ENCODE data around the gene RAP1GAP.
A peak's percentile ranks its signal among the peaks of the same experiment; 100 is the strongest.

The RAP1GAP gene

DNA sequence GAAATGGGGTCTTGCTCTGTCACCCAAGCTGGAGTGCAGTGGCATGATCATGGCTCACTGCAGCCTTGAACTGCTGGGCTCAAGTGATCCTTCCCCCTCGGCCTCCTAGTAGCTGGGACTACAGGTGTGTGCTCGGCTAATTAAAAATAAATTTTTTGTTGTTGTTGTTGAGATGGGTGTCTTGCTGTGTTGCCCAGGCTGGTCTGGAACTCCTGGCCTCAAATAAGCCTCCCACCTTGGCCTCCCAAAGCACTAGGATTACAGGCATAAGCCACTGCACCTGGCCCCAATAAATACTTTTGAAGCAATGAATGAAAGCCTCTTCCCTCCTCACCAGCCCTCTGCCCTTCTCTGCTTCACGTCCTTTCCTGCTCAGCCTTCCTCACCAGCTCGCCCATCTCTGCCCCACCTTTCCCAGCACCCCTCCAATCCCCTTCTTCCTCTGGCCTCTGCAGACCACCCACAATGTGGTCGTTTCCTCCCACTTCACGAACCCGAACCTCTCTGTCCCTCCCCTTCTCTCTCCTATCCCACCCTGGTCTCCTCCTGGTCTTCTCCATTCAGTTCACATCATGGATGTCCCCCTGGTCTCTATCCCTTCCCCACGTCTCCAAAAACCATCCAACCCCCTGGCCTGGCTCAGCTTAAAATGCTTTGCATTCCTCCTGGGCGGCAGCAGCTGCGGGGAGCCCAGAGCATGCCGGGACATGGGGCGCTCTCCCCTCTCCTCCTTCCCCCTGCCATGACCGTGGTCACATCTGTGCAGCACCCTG, 38.4 kb downstream of the RAP1GAP start:
- peak in 5 of 56 donors; percentile 8 to 36 (median 12) for DNase-seq

DNA sequence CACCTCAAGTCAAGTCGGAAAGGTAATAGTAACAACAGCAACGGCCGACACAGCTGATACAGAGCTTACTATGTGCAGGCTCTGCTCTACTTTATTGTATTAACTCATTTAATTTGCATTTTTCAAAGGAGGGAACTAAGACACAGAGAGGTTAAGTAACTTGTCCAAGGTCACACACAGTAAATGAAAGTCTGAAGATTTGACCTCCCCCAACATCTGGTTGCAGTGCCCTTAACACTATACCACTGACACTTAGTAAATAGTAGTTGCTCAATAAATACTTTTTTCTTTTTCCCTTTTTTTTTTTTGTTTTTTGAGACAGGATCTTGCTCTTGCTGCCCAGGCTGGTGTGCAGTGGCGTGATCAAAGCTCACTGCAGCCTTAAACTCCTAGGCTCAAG, 39.2 kb downstream of the RAP1GAP start:
- no peak for DNase-seq

DNA sequence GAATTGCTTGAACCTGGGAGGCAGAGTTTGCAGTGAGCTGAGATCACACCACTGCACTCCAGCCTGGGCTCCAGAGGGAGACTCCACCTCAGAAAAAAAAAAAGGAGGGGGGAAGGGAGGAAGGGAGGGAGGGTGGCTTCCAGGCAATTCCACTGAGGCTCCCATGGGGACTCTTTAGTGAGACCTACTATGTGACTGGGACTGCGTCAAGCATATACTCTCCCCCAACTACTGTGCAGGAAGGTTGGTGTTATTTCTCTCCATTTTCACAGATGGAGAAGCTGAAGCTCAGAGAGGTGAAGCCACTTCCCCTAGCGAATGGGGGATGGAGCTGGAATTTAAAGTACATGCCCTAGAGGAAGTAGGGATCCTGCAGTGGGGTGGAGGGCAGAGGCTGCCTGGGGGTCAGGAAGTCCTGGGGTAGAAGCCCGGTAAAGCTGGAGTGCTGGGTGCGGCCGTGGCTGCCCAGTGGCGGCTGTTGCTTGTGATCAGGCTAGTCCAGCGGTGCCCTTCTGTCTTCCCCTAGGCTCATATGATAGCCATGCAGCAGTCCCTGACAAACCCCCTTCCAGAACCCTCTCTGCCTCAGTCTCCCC, 40.3 kb downstream of the RAP1GAP start:
- no peak for DNase-seq

DNA sequence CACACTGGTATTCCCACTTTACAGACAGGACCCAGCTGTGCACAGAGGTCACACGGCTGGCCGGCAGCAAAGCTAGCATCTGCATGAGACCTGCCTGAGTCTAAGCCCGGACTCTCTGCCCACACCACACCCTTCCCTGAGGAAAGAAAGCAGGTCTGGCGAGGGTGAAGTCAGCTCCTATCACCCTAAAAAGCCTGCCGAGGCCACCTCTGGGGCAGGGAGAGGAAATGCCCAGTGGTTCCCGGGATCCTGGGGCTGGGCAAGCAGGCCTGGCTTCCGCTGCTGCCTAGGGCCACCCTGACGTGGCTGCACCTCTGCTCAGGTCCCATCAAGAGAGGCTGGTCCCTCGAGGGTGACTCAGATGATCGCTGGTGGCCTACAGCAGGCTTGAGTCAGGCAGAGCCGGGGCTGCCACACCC, 42.2 kb downstream of the RAP1GAP start:
- DNase-seq, result no peak

DNA sequence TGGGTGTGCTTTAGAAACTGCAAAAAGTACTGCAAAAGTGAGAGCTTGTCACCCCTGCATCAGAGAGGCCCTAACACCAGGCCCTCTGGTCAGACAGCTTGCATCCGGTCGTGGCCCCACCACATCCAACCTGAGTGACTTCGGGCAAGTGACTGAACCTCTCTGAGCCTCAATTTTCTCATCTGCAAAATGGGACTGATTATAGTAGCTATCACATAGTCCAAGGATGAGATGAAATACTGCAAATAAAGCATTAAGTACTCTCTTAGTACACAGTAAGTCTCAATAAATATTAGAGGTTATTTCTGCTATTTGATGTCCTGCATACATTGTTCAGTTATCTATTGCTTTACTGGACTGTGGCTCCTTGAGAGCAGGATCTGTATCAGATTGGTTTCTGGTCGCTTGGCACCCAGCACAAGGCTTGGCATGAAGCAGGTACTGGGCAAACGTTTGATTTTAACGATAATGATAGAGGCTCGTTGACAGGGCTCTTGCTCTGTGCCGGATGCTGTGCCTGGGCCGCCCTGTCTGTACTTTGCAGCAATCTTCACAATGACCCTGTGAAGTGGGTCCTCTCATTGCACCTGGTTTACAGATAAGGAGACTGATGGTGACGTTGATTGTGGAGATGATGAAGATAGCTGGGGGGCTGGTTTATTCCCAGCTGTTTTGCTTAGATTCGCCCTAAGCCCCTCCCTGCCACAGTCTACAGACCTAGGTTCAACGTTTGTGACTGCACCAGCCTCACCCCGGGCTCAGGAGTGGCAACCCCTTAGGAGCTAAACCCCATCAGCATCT, 43.6 kb downstream of the RAP1GAP start:
- no peak for DNase-seq

DNA sequence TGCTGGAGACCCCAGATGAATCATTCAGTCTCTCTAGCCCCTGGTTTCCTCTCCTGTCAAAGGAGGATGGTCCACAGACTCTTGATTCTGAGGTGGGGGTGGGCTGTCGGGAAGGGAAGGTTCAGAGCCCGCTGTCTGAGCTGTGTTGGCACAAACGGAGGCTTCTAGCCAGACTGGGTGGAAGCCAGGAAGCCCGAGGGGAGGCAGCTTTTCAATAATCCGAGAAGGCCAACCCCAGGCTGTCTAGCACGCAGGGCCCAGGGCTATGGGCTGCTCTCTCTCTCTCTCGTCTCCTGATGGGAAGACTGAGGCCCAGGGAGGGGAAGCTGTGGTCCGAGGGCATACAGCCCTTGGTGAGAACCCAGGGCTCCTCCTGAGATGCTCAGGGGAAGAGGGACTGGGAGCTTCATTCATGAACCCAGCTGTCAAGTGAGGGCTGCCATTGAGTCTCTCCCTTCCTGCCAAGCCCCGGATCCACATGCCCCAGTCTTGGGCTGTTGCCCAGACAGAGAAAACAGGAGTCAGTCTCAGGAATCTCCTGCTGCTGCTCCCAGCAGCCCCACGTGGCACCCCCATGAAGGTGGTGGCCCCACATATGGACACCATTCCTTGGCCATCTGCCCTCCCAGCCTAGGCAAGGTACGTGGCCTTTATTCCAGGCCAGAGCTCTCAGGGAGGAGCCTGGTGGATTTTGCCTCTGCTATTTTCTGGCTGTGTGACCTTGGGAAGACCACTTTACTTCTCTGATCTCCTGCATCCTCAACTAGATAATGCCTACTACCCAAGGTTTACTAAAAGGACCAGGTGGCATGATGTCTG, 44.4 kb downstream of the RAP1GAP start:
- peak in 44 of 56 donors; percentile 25 to 79 (median 54) for DNase-seq

DNA sequence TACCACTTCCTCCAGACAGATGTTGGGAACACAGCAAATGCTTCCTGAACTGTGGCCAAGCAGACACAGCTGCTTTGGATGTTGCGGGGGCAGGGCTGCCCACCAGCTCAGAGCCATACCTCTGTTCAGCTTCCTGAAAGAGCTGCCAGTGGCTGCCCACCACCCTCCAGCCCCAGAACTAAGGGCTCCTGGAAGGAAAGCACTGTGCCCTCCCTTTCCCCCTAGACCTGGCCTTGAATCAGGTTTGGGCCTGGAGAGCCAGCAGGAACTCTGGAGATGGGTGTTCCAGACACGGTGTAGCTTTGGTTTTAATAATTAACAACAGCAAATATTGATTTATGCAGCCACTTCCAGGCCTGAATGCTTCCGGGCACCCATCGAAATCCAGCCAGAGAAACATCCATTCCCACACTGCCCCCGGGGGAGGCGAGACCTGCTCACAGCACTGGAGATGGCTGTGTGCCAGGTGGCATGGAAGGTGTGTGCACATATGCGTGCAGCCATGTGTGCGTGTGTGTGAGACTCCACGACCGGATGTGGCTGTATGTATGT, 45.7 kb downstream of the RAP1GAP start:
- DNase-seq, result peak in 3 of 56 donors; percentile 10 to 21 (median 14)

DNA sequence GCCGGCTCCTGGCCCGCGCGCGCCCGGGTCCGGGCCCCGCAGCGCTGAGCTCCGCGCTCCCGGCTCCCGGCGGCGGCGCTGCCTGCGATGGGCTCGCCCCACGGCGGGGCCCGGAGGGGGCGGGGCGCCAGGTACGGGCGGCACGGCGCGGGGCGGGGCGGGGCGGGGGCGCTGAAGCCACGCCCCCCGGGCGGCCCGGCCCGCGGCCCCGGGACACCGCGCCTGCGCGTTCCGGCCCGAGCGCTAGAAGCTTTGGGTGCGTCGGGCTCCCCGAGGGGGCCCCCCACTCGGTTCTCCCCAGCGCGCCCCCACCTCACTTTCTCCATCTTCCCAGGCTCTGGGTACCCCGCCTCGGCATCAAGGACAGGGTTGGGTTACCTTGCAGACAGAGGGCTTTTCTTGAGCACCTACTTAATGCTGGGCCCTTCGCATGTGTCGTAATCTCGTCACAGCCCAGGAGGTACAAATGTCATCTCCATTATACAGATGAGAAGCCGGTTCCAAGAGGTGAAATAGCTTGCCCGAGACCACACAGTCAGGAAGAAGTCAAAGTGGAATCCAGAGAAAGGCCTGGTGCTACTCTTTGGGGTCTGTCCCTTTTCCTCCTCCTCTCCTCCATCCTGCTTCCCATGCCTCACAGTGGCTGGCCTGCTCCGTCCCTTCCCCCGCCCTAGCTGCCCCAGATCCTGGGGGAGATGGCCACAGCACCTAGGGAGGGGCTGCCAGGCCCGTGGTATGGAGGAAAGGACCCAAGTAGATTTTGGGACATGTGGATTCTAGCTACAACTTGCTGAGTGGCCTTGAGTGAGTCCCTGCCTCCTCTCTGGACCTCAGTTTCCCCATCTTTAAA, 46.5 kb downstream of the RAP1GAP start:
- peak in 3 of 56 donors; percentile 23 to 54 (median 31) for DNase-seq

DNA sequence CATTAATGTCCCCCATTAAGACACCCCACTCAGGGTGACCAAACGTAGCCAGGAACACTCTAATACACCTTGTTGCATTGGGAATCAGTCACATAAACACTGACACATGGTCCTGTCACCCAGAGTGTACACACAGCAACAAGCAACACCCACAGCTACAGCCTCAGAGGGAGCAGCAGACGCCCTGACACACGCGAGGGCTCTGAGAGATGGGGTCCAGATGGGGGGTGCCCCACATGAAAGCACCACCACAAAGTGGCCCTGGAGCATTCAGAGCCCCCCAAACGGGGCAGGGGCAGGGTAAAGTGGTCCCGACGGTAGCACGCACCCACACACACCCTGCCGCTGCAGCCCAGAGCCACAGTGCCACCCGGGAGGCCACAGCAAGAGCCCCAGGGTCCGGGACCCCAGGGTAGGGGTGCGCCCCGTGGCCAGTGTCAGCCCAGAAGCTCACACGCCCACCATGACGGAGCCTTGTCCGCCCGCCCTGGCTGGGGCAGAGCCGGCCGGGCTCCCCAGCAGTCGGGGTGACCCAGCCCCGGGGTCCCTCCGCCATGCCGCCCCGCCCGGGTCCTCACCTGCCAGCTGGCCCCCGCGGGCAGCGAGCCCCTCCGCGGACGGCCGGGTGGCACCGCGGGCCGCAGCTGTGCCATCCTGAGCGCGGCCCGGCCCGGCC, 47.3 kb downstream of the RAP1GAP start:
- no peak for DNase-seq

DNA sequence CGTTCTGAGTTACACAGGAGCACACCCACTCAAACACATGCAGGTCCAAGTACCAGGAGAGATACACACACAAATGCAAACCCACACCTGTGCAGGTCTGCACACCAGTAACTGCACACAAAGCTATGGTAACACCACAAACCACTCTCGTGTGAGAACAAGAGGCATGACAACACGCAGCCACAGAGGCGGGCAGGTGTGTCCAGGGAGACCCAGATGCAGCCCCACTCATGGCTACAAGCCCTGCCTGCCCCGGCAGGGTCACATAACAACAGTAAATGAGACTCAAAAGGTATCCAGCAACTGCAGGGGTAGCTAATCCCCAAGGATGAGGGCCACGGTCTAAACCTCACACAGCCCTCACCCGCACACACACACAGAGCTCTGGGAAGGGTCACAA, 48.1 kb downstream of the RAP1GAP start:
- DNase-seq, result no peak

DNA sequence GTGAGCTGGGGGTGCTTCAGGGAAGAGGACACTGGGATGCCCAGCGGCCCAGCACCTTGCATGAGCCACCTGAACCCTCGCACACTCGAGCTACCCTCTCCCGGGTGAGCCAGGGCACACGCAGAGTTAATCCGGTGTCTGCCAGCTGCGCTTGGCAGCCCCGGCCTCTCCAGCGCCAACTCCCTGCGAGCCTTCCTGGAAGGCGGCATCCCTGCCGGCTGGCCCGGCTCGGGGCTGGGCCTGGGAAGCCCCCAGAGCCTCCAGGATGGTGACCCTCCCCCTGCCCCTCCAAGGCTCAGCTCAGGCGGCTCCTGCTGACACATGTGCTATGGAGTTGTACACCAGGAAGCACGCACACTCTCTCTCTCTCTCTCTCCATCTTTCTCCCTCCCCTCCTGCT, 48.7 kb downstream of the RAP1GAP start:
- DNase-seq, result peak in 28 of 56 donors; percentile 18 to 65 (median 33)

DNA sequence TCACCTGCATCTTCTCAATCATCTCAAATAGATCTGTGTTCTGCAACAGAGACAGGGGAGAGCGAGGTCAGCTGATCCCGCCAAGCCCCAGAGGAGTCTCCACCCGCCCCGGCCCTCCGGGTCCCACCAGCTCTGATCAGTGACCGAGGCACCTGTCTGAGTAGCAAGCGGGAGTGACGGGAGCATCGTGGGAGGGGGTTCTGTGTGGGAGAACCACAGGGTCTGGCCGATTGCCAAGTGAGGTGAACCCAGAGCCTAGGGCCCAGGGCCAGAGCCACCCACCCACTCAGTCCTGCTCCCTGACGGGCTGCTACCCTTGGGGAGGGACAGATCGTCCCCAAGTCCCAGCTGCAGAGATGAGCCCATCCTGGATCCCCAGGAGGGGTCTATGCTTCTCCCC, 49.1 kb downstream of the RAP1GAP start:
- peak in 2 of 56 donors; percentile 26 to 46 for DNase-seq

DNA sequence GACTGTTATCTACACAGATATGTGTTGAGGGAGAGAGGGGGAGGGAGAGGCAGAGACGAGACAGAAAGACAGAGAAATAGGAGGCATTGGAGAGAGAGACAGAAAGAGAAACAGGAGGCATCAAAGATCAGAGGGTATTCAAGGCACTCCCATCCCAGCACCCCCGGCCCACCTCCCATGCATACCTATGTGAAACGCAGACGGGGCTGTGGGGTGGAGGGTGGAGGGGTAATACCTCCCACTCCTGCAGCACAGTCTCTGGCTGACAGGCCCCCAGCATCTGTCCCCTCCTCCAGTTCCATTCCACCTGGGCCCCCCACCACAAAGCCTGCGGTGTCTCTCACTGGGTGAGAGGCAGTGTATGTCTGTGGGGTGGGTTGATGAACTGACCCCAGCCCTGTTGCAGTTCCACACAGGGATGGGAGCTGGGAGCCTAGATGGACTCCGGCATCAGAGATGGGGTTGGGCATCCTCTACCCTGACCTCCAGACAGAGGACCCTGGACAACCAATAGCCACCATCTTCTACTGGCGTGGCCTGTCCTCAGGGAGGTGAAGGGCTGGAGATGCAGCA, 49.7 kb downstream of the RAP1GAP start:
- no peak for DNase-seq

DNA sequence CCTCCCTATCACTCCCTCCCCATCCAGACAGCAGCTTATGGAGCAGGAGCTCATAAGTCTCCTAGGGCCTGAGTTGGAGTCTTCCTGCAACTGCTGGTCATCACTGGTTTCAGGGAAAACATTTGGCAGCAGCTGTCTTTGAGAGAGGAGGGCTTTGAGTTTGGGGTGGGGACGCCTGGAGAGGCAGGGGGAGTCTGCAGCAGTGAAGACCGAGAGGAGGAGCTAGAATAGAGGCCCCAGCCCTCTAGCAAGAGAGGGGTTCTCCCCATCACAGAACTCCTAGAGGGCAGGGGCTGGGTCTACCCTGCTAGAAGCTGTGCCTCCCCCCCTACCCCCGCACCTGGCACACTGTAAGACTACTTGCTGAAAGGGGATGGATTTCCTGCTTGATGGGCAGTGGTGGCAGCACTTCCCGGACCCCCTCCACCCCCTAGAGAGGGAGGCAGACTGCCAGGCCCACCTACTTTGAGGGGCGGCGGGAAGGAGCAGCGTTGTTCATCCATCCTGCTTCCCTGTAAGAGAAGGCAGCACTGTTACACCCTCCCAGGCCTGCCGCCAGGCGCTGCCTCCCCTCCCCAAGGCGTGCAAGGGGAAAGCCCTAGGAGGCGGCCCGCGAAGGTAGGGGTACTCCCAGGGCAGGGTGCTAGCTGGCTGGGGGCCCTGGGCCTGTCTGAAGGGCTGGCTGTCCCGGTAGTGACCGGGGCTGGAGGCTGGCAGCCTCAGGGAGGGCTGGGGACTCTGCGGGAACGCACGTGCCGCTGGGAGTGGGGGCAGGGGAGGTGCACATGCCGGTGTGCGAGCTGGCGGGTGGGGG, 50.4 kb downstream of the RAP1GAP start:
- DNase-seq, result peak in 1 of 56 donors; percentile 17

DNA sequence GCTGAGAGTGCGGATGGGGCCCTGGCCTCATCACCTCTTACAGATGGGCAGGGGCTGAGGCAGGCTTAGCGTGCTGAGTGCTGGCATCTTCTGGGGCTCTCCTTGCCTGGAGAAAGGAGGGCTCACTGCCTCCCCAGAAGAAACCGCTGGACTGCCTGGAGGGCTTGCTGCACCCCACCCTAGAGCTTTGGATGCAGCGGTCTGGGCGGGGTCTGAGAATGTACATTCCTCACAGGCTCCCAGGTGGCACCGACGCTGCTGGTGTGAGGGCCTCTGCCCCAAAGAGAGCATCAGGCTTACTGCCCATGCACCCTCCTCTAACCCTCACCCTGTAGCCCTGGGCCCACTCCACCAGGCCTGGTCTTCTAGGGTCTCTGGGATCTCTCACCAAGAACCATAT, 51.1 kb downstream of the RAP1GAP start:
- DNase-seq, result no peak

DNA sequence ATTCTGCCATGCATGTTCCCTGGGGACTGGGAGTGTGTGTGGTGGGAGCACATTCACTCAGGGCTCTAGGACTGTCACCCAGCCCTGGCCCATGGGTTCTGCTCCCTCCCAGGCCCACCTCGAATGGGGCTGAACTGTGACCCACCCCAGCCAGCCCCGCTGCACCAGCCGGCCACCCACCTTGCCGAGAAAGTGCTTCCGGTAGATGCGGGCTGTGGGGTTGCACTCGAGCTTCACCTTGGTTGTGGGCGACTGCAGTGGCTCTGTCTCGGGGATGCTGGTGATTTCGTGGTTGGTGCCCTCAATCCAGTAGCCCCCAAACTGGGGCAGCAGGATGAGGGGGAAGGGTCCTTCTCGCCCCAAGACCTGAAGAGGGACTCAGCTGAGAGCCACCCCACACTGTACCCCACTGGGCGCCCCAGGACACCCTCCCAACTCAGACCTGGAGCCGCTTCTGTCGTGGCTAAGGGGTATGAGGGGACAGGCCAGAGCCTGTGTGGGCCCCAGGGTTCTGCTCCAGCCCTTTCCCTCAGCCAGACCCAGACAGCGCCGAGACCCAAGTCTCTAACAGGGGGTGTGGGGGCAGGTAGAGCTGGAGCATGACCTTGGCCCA, 51.9 kb downstream of the RAP1GAP start:
- no peak for DNase-seq

DNA sequence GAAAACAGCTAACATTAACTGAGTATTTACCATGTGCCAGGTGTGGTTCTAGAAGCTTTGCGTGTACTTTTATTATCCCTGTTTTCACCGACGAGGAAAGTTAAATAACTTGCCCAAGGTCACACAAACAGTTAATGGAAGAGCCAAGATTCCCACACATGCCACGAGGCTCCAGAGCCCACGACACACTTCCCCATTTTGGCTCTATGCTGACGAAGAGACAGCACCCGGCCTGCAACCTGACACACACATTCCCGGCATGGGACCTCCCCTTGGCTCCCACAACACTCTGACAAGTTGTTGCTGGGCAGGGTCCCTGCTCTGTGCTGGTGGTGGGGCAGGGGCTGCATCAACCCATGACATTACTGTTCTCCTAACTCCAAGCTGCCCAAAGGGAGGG, 52.8 kb downstream of the RAP1GAP start:
- no peak for DNase-seq

Measured in amygdala (tissue), 56 donors.